Activated CD8-positive, alpha-beta memory T cell treated with anti-CD3 and anti-CD28 coated beads for 36 hours (primary cell): Measurements from ENCODE around the gene FGF11. TPM values are rescaled to one million over a fixed set of nuclear protein-coding genes. Genes with fewer than 3 reads are reported as not detected.

Experiments
- CTCF ChIA-PET: fragments of 350-600 bp; sonication (Branson Sonifier 250); formaldehyde crosslinking; loops from one replicate; lab custom pipeline; 2021; ENCODE audit warnings: antibody characterized with exemption; lab: Charles Lee
- POLR2A ChIA-PET: fragments of 350-600 bp; sonication (Branson Sonifier 250); formaldehyde crosslinking; loops from one replicate; lab custom pipeline; 2021; ENCODE audit warnings: antibody characterized with exemption; lab: Charles Lee
- total RNA-seq, 2 experiments: library from RNA; stranded (reverse); gene quantifications; one replicate each; pipeline ENCODE4 v1.2.3, GENCODE V29; 2021

FGF11 gene
- total RNA-seq, 2 experiments from 2014 or later: 2.0 to 2.1 TPM

DNA sequence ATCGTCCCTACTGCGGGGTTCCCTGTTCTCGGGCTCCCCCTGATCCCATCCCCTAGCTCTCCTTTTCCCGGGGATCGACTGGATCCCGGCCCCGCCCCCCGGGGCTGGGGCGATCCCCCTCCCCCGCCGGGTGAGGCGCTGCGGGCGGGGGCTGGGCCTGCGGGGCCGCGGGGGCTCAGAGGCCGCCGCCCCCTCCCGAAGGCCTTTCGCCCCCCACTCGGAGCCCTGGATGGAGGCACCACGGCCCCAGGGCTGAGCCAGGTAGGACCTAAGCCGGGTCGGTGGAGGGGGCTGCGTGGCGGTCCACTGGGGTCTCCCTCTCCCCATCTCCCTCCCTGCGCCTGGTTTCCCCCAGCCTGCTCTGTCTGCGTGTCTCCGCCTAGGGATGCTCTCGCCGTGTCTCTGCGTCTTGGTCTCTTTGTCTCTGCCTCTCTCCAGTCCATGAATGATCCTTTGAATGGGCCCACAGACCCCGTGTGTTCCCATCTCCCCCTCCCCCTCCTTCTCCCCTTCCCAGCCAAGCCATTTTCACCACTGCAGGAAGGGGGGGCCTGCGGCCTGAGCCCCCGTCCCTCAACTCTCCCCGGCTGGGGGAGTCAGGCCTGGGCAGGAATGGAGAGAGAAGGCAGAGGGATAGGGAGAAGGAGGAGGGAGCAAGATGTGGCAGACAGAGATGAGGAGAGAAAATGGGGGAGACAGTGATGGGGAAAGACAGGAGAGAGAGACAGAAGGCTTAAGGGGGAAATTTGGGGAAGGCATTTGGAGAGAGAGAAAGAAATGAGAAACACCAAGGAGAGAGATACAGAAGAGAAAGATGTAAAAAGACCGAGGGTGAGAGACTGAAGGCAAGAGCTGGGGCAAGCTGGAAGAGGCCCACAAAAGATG is 33.7 kb upstream of the FGF11 start:
- ChIA-PET CTCF (no interaction called here), POLR2A (interaction anchor here (0.6 kb wide), 1 partner anchor 147 kb away, joined by 10 read pairs; no protein-coding TSS in a partner anchor)

DNA sequence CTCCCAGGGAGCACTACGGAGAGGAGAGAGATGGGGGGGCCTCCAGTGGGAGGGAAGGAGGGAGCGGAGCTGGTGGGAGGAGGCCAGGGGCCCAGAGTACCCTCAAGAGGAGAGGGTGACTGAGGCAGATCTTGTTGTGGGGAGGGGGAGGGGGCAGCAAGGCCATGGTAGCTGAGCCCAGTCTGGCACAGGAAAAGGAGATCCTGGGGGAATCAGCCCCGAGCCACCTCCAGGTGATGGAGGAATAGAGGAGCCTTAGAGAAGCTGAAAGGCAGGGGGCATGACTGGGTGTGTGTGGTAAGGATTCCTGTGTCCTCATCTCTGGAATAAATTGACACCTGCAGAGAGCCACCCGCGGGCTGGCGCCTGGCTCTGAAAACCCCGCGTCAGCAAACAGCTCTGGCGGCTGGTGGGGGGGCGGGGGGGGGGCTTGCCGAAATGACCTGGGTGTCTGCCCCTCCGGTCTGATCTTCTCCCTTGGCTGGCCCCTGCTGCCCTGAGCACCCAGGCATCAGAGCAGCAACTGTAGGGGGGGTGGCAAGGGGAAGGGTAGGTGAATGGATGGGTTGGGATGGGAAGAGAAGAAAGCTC is 33.0 kb upstream of the FGF11 start:
- POLR2A ChIA-PET: interaction anchor here (0.6 kb wide), 2 partner anchors 146 to 178 kb away, joined by 3 to 10 read pairs; partner anchors contain the start of gene MPDU1
- CTCF ChIA-PET: no interaction called here

GRCh38 chr17:7407082-7407481 is 32.2 kb upstream of the FGF11 start:
- ChIA-PET POLR2A (interaction anchor here (0.6 kb wide), 1 partner anchor 177 kb away, joined by 3 read pairs; the partner anchor contains the start of gene MPDU1), CTCF (interaction anchor here (1.0 kb wide), 1 partner anchor 107 kb away, joined by 3 read pairs; no protein-coding TSS in a partner anchor)

GRCh38 chr17:7407485-7408251 is 31.6 kb upstream of the FGF11 start, which contains the start of gene NLGN2:
Gene NLGN2, plus strand, starts transcription at chr17:7407845. Its CDS starts 411 bp downstream, at chr17:7408256.
- CTCF ChIA-PET: interaction anchor here (1.0 kb wide), 1 partner anchor 107 kb away, joined by 3 read pairs; no protein-coding TSS in a partner anchor
- POLR2A ChIA-PET: no interaction called here

DNA sequence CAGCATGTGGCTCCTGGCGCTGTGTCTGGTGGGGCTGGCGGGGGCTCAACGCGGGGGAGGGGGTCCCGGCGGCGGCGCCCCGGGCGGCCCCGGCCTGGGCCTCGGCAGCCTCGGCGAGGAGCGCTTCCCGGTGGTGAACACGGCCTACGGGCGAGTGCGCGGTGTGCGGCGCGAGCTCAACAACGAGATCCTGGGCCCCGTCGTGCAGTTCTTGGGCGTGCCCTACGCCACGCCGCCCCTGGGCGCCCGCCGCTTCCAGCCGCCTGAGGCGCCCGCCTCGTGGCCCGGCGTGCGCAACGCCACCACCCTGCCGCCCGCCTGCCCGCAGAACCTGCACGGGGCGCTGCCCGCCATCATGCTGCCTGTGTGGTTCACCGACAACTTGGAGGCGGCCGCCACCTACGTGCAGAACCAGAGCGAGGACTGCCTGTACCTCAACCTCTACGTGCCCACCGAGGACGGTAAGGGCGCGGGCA is 31.0 kb upstream of the FGF11 start:
- POLR2A ChIA-PET: no interaction called here
- CTCF ChIA-PET: no interaction called here

GRCh38 chr17:7408863-7409262 is 30.4 kb upstream of the FGF11 start:
- ChIA-PET POLR2A (no interaction called here), CTCF (no interaction called here)

- CTCF ChIA-PET: no interaction called here
- POLR2A ChIA-PET: no interaction called here
These were observed 29.6 kb upstream of the FGF11 start for GRCh38 chr17:7409716-7410115.

- POLR2A ChIA-PET: no interaction called here
- CTCF ChIA-PET: interaction anchor here (0.6 to 1.3 kb wide), 2 partner anchors 35 to 192 kb away, joined by 3 to 4 read pairs; no protein-coding TSS in a partner anchor
These were observed 28.5 kb upstream of the FGF11 start for GRCh38 chr17:7410634-7411426.

- ChIA-PET CTCF (interaction anchor here (1.3 kb wide), 1 partner anchor 34 kb away, joined by 3 read pairs; no protein-coding TSS in a partner anchor), POLR2A (no interaction called here)
These were observed 27.9 kb upstream of the FGF11 start for GRCh38 chr17:7411427-7411750.

DNA sequence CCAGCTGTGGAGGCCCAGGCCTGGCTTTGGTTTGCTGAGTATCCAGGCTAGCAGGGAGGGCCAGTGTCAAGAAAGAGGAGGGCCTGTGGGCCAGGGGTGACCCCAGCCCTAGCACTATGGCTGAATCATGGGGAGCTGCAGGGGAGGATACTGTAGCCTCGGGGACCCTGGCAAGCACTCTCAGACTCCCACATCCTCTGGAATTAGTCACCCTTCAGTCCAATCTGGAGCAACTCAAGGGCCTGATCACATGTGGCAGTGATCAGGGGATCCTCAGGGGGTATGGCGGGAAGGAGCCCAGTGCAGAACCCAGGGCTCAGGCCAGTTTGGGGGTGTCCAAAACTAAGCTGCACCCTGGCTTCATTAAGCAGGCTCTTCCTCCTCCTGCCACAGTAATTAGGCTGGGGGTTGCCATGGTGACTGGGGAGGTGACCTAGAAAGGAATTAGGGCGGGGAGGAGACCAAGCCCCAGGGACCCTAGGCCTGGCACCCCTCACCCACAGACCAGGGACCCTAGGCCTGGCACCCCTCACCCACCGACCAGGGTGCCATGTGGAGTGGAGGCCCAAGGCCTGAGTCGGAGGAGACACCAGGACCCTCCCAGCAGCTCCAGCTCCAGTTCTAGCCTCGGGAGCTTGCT is 25.8 kb upstream of the FGF11 start:
- CTCF ChIA-PET: interaction anchor here (0.7 kb wide), 1 partner anchor 10 kb away, joined by 3 read pairs; no protein-coding TSS in a partner anchor
- POLR2A ChIA-PET: no interaction called here

GRCh38 chr17:7414837-7415236 is 24.5 kb upstream of the FGF11 start:
- CTCF ChIA-PET: no interaction called here
- POLR2A ChIA-PET: no interaction called here

GRCh38 chr17:7415784-7416183 is 23.5 kb upstream of the FGF11 start:
- POLR2A ChIA-PET: no interaction called here
- CTCF ChIA-PET: no interaction called here

GRCh38 chr17:7416323-7416722 is 23.0 kb upstream of the FGF11 start:
- ChIA-PET CTCF (no interaction called here), POLR2A (interaction anchor here (0.6 kb wide), 1 partner anchor 16 kb away, joined by 9 read pairs; no protein-coding TSS in a partner anchor)

GRCh38 chr17:7417056-7417655 is 22.2 kb upstream of the FGF11 start:
- ChIA-PET CTCF (no interaction called here), POLR2A (interaction anchor here (0.6 kb wide), 1 partner anchor 17 kb away, joined by 9 read pairs; no protein-coding TSS in a partner anchor)

GRCh38 chr17:7418472-7419152 is 20.7 kb upstream of the FGF11 start:
- ChIA-PET CTCF (interaction anchor here (1.0 kb wide), 1 partner anchor 18 kb away, joined by 3 read pairs; no protein-coding TSS in a partner anchor), POLR2A (no interaction called here)

DNA sequence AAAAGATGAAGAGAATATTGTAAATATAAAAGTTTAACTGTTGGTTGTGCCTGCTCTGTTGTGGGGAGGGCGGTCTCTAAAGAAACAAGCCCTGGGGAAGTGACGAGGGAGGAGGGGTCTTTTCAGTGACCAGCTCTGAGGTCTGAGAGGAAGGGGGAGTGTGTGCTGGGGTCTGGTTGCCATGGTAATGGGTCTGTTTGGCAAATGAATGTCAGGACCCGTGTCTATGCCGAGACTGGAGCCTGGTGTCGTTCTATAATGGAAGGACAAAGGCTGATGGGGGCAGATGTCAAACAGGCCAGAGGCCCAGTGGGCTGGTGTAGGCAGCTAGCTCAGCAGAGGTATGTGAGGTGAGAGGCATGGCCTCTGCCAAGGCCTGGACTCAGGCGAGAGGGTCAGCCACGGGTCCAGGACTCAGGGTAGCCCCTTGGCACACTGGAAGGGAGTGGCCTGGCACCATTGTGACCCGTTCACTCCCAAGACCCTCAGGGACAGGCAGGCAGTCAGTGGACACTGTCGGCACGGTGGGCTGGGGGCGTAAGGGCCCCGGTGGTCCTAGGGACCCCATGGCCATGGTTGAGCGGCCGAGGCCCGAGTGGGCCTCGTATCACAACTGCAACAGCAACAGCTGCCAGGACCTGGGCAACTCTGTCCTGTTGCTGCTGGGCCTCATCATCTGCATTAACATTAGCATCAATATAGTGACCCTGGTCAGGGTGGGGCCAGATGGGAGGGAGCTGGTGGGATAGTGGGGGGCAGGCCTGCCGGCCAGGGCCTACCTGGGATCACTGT is 19.3 kb upstream of the FGF11 start, which contains the start of gene SPEM1:
Gene SPEM1 (plus strand): TSS at position 506 of the 792 bp plus-strand sequence. CDS start 61 bp downstream, at position 567.
- ChIA-PET POLR2A (no interaction called here), CTCF (interaction anchor here (0.6 kb wide), 1 partner anchor 154 kb away, joined by 3 read pairs; no protein-coding TSS in a partner anchor)
